Measurements from ENCODE around the gene FSIP2.

The FSIP2 gene

GRCh38 chr2:185757356-185757755 is 18.8 kb downstream of the FSIP2 start:
- FAIRE-seq (no peak), DNase-seq (ENCODE audit: insufficient read length, low spot score) (no peak)
- no peak for TF ChIP-seq SPI1 (IDR thresholded peaks at IDR 0.05; ENCODE audit: low read depth, low read length)
- TF ChIP-seq POLR2AphosphoS5 (IDR thresholded peaks at IDR 0.05; ENCODE audit: low read depth, low read length) = no peak
- TF ChIP-seq POLR2A (IDR thresholded peaks at IDR 0.05; ENCODE audit: low read depth, low read length) = no peak
- no peak for TF ChIP-seq PAX5 (IDR thresholded peaks at IDR 0.05; ENCODE audit: insufficient read depth, low read length, severe bottlenecking)
- TF ChIP-seq POU2F2 (IDR thresholded peaks at IDR 0.05; ENCODE audit: low read depth, low read length) = no peak
- TF ChIP-seq TAF1 (IDR thresholded peaks at IDR 0.05; ENCODE audit: low read depth, low read length) = no peak

GRCh38 chr2:185771396-185771795 is 32.8 kb downstream of the FSIP2 start:
- FAIRE-seq (no peak), DNase-seq (ENCODE audit: insufficient read length, low spot score) (no peak)
- TF ChIP-seq POLR2A (IDR thresholded peaks at IDR 0.05; ENCODE audit: low read depth, low read length) (no peak), TAF1 (IDR thresholded peaks at IDR 0.05; ENCODE audit: low read depth, low read length) (no peak), PAX5 (IDR thresholded peaks at IDR 0.05; ENCODE audit: insufficient read depth, low read length, severe bottlenecking) (no peak), SPI1 (IDR thresholded peaks at IDR 0.05; ENCODE audit: low read depth, low read length) (no peak), POLR2AphosphoS5 (IDR thresholded peaks at IDR 0.05; ENCODE audit: low read depth, low read length) (no peak), POU2F2 (IDR thresholded peaks at IDR 0.05; ENCODE audit: low read depth, low read length) (no peak)

GRCh38 chr2:185780890-185781289 is 42.3 kb downstream of the FSIP2 start:
- DNase-seq (ENCODE audit: insufficient read length, low spot score) (no peak), FAIRE-seq (no peak)

GRCh38 chr2:185782223-185782769 is 43.7 kb downstream of the FSIP2 start:
- FAIRE-seq (no peak), DNase-seq (ENCODE audit: insufficient read length, low spot score) (no peak)
- TF ChIP-seq POLR2AphosphoS5 (IDR thresholded peaks at IDR 0.05; ENCODE audit: low read depth, low read length) (no peak), SPI1 (IDR thresholded peaks at IDR 0.05; ENCODE audit: low read depth, low read length) (peak; percentile 18; the same call in 1 of the 2 replicates)

More at GRCh38 chr2:185780890-185781289, 42.3 kb downstream of the FSIP2 start:
- TF ChIP-seq SPI1 (IDR thresholded peaks at IDR 0.05; ENCODE audit: low read depth, low read length) (no peak), POLR2A (IDR thresholded peaks at IDR 0.05; ENCODE audit: low read depth, low read length) (no peak), POLR2AphosphoS5 (IDR thresholded peaks at IDR 0.05; ENCODE audit: low read depth, low read length) (no peak), POU2F2 (IDR thresholded peaks at IDR 0.05; ENCODE audit: low read depth, low read length) (no peak), PAX5 (IDR thresholded peaks at IDR 0.05; ENCODE audit: insufficient read depth, low read length, severe bottlenecking) (no peak), TAF1 (IDR thresholded peaks at IDR 0.05; ENCODE audit: low read depth, low read length) (no peak)

GRCh38 chr2:185785156-185785555 is 46.6 kb downstream of the FSIP2 start:
- FAIRE-seq (no peak), DNase-seq (ENCODE audit: insufficient read length, low spot score) (no peak)
- no peak for TF ChIP-seq PAX5 (IDR thresholded peaks at IDR 0.05; ENCODE audit: insufficient read depth, low read length, severe bottlenecking)
- no peak for TF ChIP-seq SPI1 (IDR thresholded peaks at IDR 0.05; ENCODE audit: low read depth, low read length)
- TF ChIP-seq TAF1 (IDR thresholded peaks at IDR 0.05; ENCODE audit: low read depth, low read length) = no peak
- TF ChIP-seq POLR2AphosphoS5 (IDR thresholded peaks at IDR 0.05; ENCODE audit: low read depth, low read length) = no peak
- no peak for TF ChIP-seq POU2F2 (IDR thresholded peaks at IDR 0.05; ENCODE audit: low read depth, low read length)
- no peak for TF ChIP-seq POLR2A (IDR thresholded peaks at IDR 0.05; ENCODE audit: low read depth, low read length)

GRCh38 chr2:185785851-185786473 is 47.4 kb downstream of the FSIP2 start:
- TF ChIP-seq SPI1 (IDR thresholded peaks at IDR 0.05; ENCODE audit: low read depth, low read length) (peak; percentile 91), POLR2AphosphoS5 (IDR thresholded peaks at IDR 0.05; ENCODE audit: low read depth, low read length) (no peak)
- DNase-seq (ENCODE audit: insufficient read length, low spot score) (no peak), FAIRE-seq (peak; percentile 58)

GRCh38 chr2:185787227-185788145 is 48.9 kb downstream of the FSIP2 start:
- no peak for DNase-seq (ENCODE audit: insufficient read length, low spot score)
- TF ChIP-seq POLR2AphosphoS5 (IDR thresholded peaks at IDR 0.05; ENCODE audit: low read depth, low read length) (no peak), PAX5 (IDR thresholded peaks at IDR 0.05; ENCODE audit: insufficient read depth, low read length, severe bottlenecking) (no peak), SPI1 (IDR thresholded peaks at IDR 0.05; ENCODE audit: low read depth, low read length) (no peak), POLR2A (IDR thresholded peaks at IDR 0.05; ENCODE audit: low read depth, low read length) (no peak), POU2F2 (IDR thresholded peaks at IDR 0.05; ENCODE audit: low read depth, low read length) (no peak), TAF1 (IDR thresholded peaks at IDR 0.05; ENCODE audit: low read depth, low read length) (no peak)
- no peak for FAIRE-seq

- DNase-seq (ENCODE audit: insufficient read length, low spot score) (no peak), FAIRE-seq (no peak)
- TF ChIP-seq POU2F2 (IDR thresholded peaks at IDR 0.05; ENCODE audit: low read depth, low read length) (no peak), SPI1 (IDR thresholded peaks at IDR 0.05; ENCODE audit: low read depth, low read length) (peak; percentile 37; the same call in 1 of the 2 replicates)
Observed at GRCh38 chr2:185790361-185790760, 51.8 kb downstream of the FSIP2 start.

- no peak for FAIRE-seq
- TF ChIP-seq PAX5 (IDR thresholded peaks at IDR 0.05; ENCODE audit: insufficient read depth, low read length, severe bottlenecking) = no peak
- no peak for TF ChIP-seq SPI1 (IDR thresholded peaks at IDR 0.05; ENCODE audit: low read depth, low read length)
- no peak for TF ChIP-seq POLR2A (IDR thresholded peaks at IDR 0.05; ENCODE audit: low read depth, low read length)
- no peak for TF ChIP-seq POLR2AphosphoS5 (IDR thresholded peaks at IDR 0.05; ENCODE audit: low read depth, low read length)
- no peak for TF ChIP-seq TAF1 (IDR thresholded peaks at IDR 0.05; ENCODE audit: low read depth, low read length)
- no peak for TF ChIP-seq POU2F2 (IDR thresholded peaks at IDR 0.05; ENCODE audit: low read depth, low read length)
Observed at GRCh38 chr2:185793532-185794345, 55.1 kb downstream of the FSIP2 start.

More at GRCh38 chr2:185793532-185794345, 55.1 kb downstream of the FSIP2 start:
- DNase-seq (ENCODE audit: insufficient read length, low spot score) = no peak
